ENCODE measurements around the gene SP1. TPM values are rescaled to one million over a fixed set of nuclear protein-coding genes. Genes with fewer than 3 reads are reported as not detected.
"Not testable (repeated sequence)": the region's sequence is repeated elsewhere in the genome, so short reads cannot be mapped to it uniquely, and the experiment has no call there.

The SP1 gene
- total and polyA plus RNA-seq, 8 donors = 69.5 to 82.0 (median 78.0) TPM

DNA sequence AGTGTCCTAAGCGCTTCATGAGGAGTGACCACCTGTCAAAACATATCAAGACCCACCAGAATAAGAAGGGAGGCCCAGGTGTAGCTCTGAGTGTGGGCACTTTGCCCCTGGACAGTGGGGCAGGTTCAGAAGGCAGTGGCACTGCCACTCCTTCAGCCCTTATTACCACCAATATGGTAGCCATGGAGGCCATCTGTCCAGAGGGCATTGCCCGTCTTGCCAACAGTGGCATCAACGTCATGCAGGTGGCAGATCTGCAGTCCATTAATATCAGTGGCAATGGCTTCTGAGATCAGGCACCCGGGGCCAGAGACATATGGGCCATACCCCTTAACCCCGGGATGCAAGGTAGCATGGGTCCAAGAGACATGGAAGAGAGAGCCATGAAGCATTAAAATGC, 31.0 kb downstream of the SP1 start:
- Histone ChIP-seq H3K36me3 (peaks cover 0 to 76% of the 10 kb centered on the region in 2 donors), H3K4me1 (peaks cover 0 to 18% of the 10 kb centered on the region in 2 donors), H3K9me3 (no peaks in the 10 kb centered on the region), H3K27me3 (no peaks in the 10 kb centered on the region), H3K27ac (no peak overlapping the region), H3K4me3 (no peak overlapping the region)
- TF ChIP-seq, protein P1, sequence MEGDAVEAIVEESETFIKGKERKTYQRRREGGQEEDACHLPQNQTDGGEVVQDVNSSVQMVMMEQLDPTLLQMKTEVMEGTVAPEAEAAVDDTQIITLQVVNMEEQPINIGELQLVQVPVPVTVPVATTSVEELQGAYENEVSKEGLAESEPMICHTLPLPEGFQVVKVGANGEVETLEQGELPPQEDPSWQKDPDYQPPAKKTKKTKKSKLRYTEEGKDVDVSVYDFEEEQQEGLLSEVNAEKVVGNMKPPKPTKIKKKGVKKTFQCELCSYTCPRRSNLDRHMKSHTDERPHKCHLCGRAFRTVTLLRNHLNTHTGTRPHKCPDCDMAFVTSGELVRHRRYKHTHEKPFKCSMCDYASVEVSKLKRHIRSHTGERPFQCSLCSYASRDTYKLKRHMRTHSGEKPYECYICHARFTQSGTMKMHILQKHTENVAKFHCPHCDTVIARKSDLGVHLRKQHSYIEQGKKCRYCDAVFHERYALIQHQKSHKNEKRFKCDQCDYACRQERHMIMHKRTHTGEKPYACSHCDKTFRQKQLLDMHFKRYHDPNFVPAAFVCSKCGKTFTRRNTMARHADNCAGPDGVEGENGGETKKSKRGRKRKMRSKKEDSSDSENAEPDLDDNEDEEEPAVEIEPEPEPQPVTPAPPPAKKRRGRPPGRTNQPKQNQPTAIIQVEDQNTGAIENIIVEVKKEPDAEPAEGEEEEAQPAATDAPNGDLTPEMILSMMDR (IDR thresholded peaks at IDR 0.05) = no peak
- intact Hi-C loops (cut with DNase I) = no loop called here
- DNase-seq = no peak
- no peak for ATAC-seq

DNA sequence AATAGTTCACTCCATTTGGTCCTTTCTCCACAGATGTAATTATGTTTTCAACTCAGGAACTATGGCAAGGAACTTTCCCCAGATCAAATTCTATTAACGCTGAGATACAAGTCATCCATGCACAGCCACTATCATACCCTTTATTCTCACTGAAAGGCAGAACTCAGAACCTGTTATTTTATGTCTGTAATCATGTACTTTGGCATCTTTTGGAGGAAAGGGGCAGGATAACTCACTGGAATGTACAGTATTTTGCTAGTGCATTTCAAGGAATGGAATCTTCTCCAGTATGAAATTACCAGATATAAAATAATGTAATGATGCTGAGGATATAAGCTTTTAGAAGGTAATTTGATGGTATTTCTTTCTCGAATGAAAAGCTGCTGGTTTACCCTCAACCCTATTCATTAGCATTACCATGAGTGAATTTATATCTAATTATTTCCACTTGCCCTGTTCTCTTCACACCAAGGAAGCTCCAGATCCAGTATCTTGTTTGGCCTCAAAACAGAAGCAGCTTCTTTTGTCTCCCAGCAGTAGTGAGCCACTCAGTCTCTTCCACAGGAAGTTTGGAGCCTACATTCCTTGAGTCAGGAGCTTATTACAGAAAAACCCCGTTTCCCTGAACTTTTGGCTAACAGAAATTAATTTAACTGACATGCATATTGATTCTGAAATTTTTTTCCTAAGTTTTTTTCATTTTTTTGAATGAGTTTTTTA, 33.7 kb downstream of the SP1 start:
- no peak for DNase-seq
- H3K9me3 ChIP-seq = no peaks in the 10 kb centered on the region
- peaks cover 0 to 49% of the 10 kb centered on the region in 2 donors for H3K36me3 ChIP-seq
- H3K27ac ChIP-seq = peak overlapping the region in 1 of 2 donors; percentile 28
- no peaks in the 10 kb centered on the region for H3K27me3 ChIP-seq
- no peak overlapping the region for H3K4me3 ChIP-seq
- no peak for ATAC-seq
- TF ChIP-seq, protein P1 (IDR thresholded peaks at IDR 0.05) = no peak
- intact Hi-C loops (cut with DNase I) = no loop called here
- H3K4me1 ChIP-seq = peaks cover 0 to 33% of the 10 kb centered on the region in 2 donors

DNA sequence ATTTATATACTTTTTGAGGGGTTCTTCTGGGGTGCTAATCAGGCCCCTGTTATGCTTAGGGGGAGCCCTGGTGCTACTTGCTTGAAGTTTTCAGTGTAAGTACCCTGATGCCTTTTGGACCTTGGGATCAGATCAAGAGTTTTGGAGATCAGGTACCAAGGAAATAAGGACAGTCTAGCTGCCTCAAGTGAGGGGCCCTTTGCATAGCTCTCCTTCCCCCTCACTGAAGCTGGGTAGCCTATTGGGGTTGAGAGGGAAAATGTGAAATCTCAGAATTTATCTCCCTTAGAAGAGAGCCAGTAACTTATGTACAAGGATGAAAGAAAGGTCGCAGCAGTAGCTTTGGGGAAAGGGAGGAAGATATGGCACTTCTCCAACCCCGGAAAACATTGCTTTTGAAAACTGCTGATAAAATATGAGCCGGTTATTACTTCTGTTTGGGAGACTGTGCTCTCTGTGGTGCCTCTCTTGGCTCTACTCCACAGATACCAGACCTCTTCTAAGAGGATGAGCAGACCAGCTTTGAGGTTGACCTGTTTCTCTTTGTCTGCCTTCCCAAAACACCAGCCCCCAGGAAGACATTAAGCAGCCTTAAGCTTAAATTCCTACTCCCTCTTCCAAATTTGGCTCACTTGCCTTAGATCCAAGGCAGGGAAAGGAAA, 34.9 kb downstream of the SP1 start:
- Histone ChIP-seq H3K4me3 (no peak overlapping the region), H3K27ac (no peak overlapping the region), H3K27me3 (no peaks in the 10 kb centered on the region), H3K36me3 (peaks cover 0 to 36% of the 10 kb centered on the region in 2 donors), H3K4me1 (peaks cover 0 to 33% of the 10 kb centered on the region in 2 donors), H3K9me3 (no peaks in the 10 kb centered on the region)
- DNase-seq = peak in 1 of 4 donors; percentile 22
- intact Hi-C loops (cut with DNase I) = no loop called here
- TF ChIP-seq, protein P1 (IDR thresholded peaks at IDR 0.05) = no peak
- ATAC-seq = no peak

DNA sequence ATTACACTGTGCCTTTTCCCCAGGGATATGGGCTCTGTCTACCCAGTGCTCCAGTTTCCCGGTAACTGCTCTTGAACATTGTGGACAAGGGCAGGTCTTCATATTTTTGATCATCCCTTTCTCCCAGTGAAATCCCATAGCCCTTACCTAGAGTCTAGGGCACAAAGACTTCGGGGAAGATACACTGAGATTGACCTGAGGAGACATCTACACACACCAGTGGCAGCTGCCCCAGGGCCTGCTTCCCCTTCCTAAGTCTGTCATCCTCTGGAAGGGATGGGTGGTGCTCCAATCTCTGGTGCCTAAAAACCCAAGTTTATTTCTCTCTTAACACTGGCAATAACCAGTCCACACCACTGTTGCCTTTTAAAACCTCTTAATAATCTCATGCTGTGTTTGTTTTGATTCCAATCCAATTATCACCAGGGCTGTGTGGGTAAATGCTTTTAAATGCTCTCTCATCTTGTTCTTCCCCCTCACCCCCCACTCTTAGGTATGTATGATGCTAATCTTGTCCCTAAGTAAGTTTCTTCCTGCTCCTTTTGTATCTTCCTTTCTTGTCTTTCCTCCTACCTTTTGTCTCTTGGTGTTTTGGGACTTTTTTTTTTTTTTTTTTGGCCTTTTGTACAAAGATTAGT, 35.9 kb downstream of the SP1 start:
- intact Hi-C loops (cut with DNase I); H3K27ac ChIP-seq; H3K4me3 ChIP-seq; H3K27me3 ChIP-seq; H3K9me3 ChIP-seq; DNase-seq: not testable (repeated sequence)
- Histone ChIP-seq H3K4me1 (peaks cover 0 to 35% of the 10 kb centered on the region in 2 donors), H3K36me3 (peaks cover 0 to 26% of the 10 kb centered on the region in 2 donors)
- ATAC-seq = peak; percentile 33

DNA sequence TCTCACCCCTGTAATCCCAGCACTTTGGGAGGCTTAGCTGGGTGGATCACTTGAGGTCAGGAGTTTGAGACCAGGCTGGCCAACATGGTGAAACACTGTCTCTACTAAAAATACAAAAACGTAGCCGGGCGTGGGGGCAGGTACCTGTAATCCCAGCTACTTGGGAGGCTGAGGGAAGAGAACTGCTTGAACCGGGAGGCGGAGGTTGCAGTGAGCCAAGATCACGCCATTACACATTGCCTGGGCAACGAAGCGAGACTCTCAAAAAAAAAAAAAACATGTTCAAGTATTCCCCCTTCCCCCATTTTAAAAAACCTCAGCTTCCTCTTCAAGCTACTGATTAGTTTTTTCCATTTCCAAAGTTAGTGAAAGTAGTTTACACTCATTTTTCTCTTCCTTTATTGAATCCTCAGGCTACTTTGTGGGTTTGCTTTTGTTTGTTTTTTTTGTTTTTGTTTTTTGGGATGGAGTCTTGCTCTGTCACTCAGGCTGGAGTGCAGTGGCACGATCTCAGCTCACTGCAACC, 37.4 kb downstream of the SP1 start:
- Histone ChIP-seq H3K4me1 (peaks cover 0 to 45% of the 10 kb centered on the region in 2 donors), H3K36me3 (peaks cover 0 to 12% of the 10 kb centered on the region in 2 donors)
- ATAC-seq; H3K27me3 ChIP-seq; H3K27ac ChIP-seq; H3K9me3 ChIP-seq; DNase-seq; intact Hi-C loops (cut with DNase I); H3K4me3 ChIP-seq: not testable (repeated sequence)

DNA sequence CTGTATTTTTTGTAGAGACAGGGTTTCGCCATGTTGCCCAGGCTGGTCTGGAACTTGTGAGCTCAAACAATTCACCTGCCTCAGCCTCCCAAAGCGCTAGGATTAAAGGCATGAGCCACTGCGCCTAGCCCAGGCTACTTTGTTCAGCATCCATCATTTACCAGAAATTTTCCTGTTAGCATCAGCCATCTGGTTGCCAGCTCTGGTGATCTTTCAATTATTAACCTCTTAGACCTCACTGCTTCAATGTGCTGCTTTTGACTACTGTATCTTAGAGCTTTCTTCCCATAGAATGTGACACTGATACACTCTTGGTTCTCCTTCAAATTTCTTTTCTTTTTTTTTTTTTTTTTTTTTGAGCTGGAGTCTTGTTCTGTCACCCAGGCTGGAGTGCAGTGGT, 38.2 kb downstream of the SP1 start:
- Histone ChIP-seq H3K27me3 (no peaks in the 10 kb centered on the region), H3K27ac (no peak overlapping the region), H3K36me3 (peaks cover 0 to 9% of the 10 kb centered on the region in 2 donors), H3K4me1 (peaks cover 0 to 41% of the 10 kb centered on the region in 2 donors), H3K9me3 (no peaks in the 10 kb centered on the region), H3K4me3 (no peak overlapping the region)
- ATAC-seq (no peak), DNase-seq (no peak)
- TF ChIP-seq, protein P1 (IDR thresholded peaks at IDR 0.05) = no peak
- intact Hi-C loops (cut with DNase I) = no loop called here
